Uterus (tissue), 2 donors: ENCODE results near the gene WDR17.

Source experiments
- CTCF ChIP-seq, 4 experiments: fragments of 200-600 bp in 2 of 4; fragments of 450-650 bp in 2 of 4; sonication (generic) in 2 of 4; IDR thresholded peaks; one replicate each; pipeline ENCODE4 v1.5.1; 2016 to 2019; ENCODE audit warnings: antibody characterized with exemption in 4 of 4, mild to moderate bottlenecking in 2 of 4, moderate library complexity in 1 of 4
- POLR2A ChIP-seq, 2 donors: fragments of 450-650 bp; IDR thresholded peaks; one replicate each; pipeline ENCODE4 v1.6.1; 2016; ENCODE audit warnings: antibody characterized with exemption in 2 of 2, mild to moderate bottlenecking in 1 of 2, moderate library complexity in 1 of 2

GRCh38 chr4:176020481-176021085 lies 45.1 kb upstream of the WDR17 start:
- TF ChIP-seq CTCF (IDR thresholded peaks at IDR 0.05) (no peak), POLR2A (IDR thresholded peaks at IDR 0.05) (no peak)
